GM18907 (cell line): ENCODE results near the gene FLOT2.
"Not testable (repeated sequence)": the region's sequence is repeated elsewhere in the genome, so short reads cannot be mapped to it uniquely, and the experiment has no call there.

ENCODE experiments used
- ATAC-seq: cut with Tn5 transposase; IDR thresholded peaks from one replicate; pipeline ENCODE4 v1.9.1; 2021; ENCODE audit warnings: mild to moderate bottlenecking, moderate library complexity; ENCODE audit not compliant: unreplicated experiment

Gene FLOT2

GRCh38 chr17:28853295-28853694 lies 44.2 kb downstream of the FLOT2 start:
- no peak for ATAC-seq

GRCh38 chr17:28849281-28849680 lies 48.3 kb downstream of the FLOT2 start:
- no peak for ATAC-seq

DNA sequence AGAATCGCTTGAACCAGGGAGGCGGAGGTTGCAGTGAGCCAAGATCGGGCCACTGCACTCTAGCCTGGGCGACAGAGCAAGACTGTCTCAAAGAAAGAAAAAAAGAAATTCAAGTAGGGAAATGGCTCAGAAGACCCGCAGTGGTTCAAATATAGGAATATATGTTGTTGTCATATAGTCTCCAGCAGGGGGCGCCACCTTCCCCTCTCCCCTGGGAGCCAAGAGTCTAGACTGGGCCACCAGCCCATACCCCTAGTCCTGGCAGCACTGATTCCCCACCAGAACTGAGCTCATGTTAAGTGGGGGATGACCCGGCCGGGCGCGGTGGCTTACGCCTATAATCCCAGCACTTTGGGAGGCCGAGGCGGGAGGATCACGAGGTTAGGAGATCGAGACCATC lies 48.9 kb downstream of the FLOT2 start:
- ATAC-seq, result not testable (repeated sequence)

- not testable (repeated sequence) for ATAC-seq
Observed at GRCh38 chr17:28846699-28847098, 50.8 kb downstream of the FLOT2 start.

DNA sequence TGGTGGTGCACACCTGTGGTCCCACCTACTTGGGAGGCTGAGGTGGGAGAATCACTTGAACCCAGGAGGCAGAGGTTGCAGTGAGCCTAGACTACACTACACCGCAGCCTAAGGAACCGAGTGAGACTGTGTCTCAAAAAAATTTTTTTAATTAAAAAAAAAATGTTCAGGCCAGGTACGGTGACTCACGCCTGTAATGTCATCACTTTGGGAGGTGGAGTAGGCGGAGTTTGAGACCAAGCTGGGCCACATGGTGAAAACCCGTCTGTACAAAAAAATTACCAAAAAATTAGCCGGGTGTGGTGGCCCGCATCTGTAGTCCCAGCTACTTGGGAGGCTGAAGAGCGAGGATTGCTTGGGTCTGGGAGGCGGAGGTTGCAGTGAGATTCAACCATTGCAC lies 51.3 kb downstream of the FLOT2 start:
- no peak for ATAC-seq

GRCh38 chr17:28843816-28844148 lies 53.8 kb downstream of the FLOT2 start:
- ATAC-seq, result no peak

GRCh38 chr17:28842282-28843012 lies 55.1 kb downstream of the FLOT2 start, which contains the start of gene FAM222B:
Gene FAM222B, minus strand, starts transcription at chr17:28842790. Its CDS starts 76,123 bp downstream, at chr17:28766667.
- peak; percentile 82 for ATAC-seq

DNA sequence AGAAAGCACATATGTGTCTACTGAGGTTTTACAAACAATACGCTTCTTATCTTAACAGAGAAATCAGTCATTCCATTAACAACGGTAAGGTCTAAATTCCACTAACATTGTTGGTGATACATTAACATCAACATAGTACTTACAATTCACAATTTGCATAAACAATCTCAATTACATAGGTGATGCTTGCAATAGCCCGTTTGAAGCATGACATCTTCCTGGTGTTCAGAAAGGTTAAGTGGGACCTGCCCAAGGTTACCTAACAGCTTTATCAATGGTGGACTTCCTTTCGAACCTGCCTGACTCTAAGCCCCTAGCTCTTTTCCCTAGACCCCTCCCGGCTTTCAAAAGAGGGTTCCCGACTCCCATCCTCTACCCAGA lies 55.6 kb downstream of the FLOT2 start:
- ATAC-seq, result peak; percentile 26

GRCh38 chr17:28839221-28839620 lies 58.3 kb downstream of the FLOT2 start:
- no peak for ATAC-seq

DNA sequence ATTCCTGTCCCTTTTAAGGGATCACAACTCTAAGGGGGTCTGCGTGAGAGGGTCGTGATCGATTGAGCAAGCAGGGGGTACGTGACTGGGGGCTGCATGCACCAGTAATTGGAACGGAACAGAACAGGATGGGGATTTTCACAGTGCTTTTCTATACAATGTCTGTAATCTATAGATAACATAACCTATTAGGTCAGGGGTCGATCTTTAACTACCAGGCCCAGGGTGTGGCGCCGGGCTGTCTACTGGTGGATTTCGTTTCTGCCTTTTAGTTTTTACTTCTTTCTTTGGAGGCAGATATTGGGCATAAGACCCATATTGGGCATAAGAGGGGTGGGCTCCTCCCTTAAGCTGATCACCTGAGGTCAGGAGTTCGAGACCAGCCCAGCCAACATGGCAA lies 61.0 kb downstream of the FLOT2 start:
- ATAC-seq, result not testable (repeated sequence)

GRCh38 chr17:28834420-28834819 lies 63.1 kb downstream of the FLOT2 start:
- ATAC-seq, result no peak
